HepG2 (cell line): Measurements from ENCODE around the gene PAQR7.

Source experiments
- DPF2 ChIP-seq: sonication (generic); formaldehyde crosslinking; IDR thresholded peaks from 2 replicates; pipeline ENCODE4 v1.4.0; 2020; ENCODE audit warnings: mild to moderate bottlenecking, low read depth, missing genetic modification reagents, borderline replicate concordance
- EZH2 ChIP-seq: conservative IDR thresholded peaks from 2 replicates; pipeline ENCODE4 v1.6.1; 2012; ENCODE audit warnings: mild to moderate bottlenecking, low read depth, low read length, moderate library complexity
- GABPA ChIP-seq, 2 experiments: IDR thresholded peaks; 2 replicates each; pipeline ENCODE4 v1.6.1; 2011 to 2016; ENCODE audit warnings: low read depth in 2 of 2, low read length in 1 of 2, missing biosample characterization in 1 of 2, missing genetic modification characterization in 1 of 2
- MTA3 ChIP-seq: sonication (generic); formaldehyde crosslinking; IDR thresholded peaks from 2 replicates; pipeline ENCODE4 v1.4.0; 2020; ENCODE audit warnings: missing genetic modification reagents
- RNF2 ChIP-seq: fragments of 450-650 bp; conservative IDR thresholded peaks from 2 replicates; pipeline ENCODE4 v1.6.1; 2016; ENCODE audit warnings: low read depth
- ZNF710 ChIP-seq: sonication (generic); formaldehyde crosslinking; IDR thresholded peaks from 2 replicates; pipeline ENCODE4 v1.5.0; 2020; ENCODE audit warnings: mild to moderate bottlenecking, missing genetic modification reagents, borderline replicate concordance
- TF ChIP-seq, protein P1 (sequence below): sonication (generic); formaldehyde crosslinking; IDR thresholded peaks from 2 replicates; pipeline ENCODE4 v1.4.0; 2020; ENCODE audit warnings: missing genetic modification reagents
- TF ChIP-seq, protein P2 (sequence below): sonication (generic); formaldehyde crosslinking; IDR thresholded peaks from 2 replicates; pipeline ENCODE4 v1.5.0; 2020; ENCODE audit warnings: mild to moderate bottlenecking, missing genetic modification reagents, moderate library complexity

GRCh38 chr1:25834894-25835293, 40.6 kb downstream of the PAQR7 start:
- TF ChIP-seq MTA3 (CRISPR knock-in tag) (no peak), RNF2 (no peak), ZNF710 (CRISPR knock-in tag) (no peak), EZH2 (no peak), GABPA (IDR thresholded peaks at IDR 0.05; ENCODE audit: low read depth, low read length) (no peak), GABPA (CRISPR knock-in tag; IDR thresholded peaks at IDR 0.05; ENCODE audit: low read depth) (no peak), DPF2 (CRISPR knock-in tag) (no peak)
- TF ChIP-seq, protein P1, sequence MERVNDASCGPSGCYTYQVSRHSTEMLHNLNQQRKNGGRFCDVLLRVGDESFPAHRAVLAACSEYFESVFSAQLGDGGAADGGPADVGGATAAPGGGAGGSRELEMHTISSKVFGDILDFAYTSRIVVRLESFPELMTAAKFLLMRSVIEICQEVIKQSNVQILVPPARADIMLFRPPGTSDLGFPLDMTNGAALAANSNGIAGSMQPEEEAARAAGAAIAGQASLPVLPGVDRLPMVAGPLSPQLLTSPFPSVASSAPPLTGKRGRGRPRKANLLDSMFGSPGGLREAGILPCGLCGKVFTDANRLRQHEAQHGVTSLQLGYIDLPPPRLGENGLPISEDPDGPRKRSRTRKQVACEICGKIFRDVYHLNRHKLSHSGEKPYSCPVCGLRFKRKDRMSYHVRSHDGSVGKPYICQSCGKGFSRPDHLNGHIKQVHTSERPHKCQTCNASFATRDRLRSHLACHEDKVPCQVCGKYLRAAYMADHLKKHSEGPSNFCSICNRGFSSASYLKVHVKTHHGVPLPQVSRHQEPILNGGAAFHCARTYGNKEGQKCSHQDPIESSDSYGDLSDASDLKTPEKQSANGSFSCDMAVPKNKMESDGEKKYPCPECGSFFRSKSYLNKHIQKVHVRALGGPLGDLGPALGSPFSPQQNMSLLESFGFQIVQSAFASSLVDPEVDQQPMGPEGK (CRISPR knock-in tag) = no peak
- TF ChIP-seq, protein P2, sequence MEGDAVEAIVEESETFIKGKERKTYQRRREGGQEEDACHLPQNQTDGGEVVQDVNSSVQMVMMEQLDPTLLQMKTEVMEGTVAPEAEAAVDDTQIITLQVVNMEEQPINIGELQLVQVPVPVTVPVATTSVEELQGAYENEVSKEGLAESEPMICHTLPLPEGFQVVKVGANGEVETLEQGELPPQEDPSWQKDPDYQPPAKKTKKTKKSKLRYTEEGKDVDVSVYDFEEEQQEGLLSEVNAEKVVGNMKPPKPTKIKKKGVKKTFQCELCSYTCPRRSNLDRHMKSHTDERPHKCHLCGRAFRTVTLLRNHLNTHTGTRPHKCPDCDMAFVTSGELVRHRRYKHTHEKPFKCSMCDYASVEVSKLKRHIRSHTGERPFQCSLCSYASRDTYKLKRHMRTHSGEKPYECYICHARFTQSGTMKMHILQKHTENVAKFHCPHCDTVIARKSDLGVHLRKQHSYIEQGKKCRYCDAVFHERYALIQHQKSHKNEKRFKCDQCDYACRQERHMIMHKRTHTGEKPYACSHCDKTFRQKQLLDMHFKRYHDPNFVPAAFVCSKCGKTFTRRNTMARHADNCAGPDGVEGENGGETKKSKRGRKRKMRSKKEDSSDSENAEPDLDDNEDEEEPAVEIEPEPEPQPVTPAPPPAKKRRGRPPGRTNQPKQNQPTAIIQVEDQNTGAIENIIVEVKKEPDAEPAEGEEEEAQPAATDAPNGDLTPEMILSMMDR (CRISPR knock-in tag) = no peak
